A673 (cell line): ENCODE data around the gene SEM1.

Experiments used
- EZH2 ChIP-seq: fragments of 200-600 bp; sonication (generic); IDR thresholded peaks from 2 replicates; pipeline ENCODE4 v1.6.1; 2017; ENCODE audit warnings: borderline replicate concordance, low read depth, mild to moderate bottlenecking, mixed read lengths, antibody characterized with exemption, low read length; ENCODE audit not compliant: poor library complexity, severe bottlenecking
- TF ChIP-seq, protein P1 (sequence below): fragments of 300-800, 200-600 bp; sonication (generic); conservative IDR thresholded peaks from 2 replicates; pipeline ENCODE4 v1.5.1; 2017; ENCODE audit warnings: low read depth, mild to moderate bottlenecking, antibody characterized with exemption, low read length, moderate library complexity, mixed read lengths

DNA sequence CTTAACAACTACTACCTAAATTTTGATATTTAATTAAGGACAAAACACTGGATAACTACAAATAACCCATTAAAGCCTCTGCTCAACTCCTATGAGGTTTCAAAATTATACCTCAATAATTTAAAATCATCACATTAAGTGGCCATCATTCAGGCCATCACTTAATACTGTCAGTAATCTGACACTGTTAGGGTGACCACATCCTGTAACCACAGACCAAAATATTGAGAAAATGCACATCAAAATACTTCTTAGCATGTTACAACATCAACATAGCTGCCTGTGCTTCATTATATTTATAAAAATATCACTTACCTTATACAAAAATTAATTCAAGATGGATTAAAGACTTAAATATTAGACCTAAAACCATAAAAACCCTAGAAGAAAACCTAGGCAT lies 23.3 kb downstream of the SEM1 start:
- TF ChIP-seq, protein P1, sequence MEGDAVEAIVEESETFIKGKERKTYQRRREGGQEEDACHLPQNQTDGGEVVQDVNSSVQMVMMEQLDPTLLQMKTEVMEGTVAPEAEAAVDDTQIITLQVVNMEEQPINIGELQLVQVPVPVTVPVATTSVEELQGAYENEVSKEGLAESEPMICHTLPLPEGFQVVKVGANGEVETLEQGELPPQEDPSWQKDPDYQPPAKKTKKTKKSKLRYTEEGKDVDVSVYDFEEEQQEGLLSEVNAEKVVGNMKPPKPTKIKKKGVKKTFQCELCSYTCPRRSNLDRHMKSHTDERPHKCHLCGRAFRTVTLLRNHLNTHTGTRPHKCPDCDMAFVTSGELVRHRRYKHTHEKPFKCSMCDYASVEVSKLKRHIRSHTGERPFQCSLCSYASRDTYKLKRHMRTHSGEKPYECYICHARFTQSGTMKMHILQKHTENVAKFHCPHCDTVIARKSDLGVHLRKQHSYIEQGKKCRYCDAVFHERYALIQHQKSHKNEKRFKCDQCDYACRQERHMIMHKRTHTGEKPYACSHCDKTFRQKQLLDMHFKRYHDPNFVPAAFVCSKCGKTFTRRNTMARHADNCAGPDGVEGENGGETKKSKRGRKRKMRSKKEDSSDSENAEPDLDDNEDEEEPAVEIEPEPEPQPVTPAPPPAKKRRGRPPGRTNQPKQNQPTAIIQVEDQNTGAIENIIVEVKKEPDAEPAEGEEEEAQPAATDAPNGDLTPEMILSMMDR, result no peak
- no peak for TF ChIP-seq EZH2
